K562 (cell line): ENCODE measurements around the gene ANKMY1. TPM values are rescaled to one million over a fixed set of nuclear protein-coding genes. Genes with fewer than 3 reads are reported as not detected.
A peak's percentile ranks its signal among the peaks of the same experiment; 100 is the strongest.

ENCODE experiments used
- RNF2 ChIP-seq: sonication (generic); IDR thresholded peaks from 2 replicates; pipeline ENCODE4 v1.6.1; 2016
- SMARCC2 ChIP-seq: fragments of 450-650 bp; IDR thresholded peaks from 2 replicates; pipeline ENCODE4 v1.6.1; 2017; ENCODE audit warnings: antibody characterized with exemption, moderate library complexity, mild to moderate bottlenecking, low read depth
- SNIP1 ChIP-seq: fragments of 450-650 bp; IDR thresholded peaks from 2 replicates; pipeline ENCODE4 v1.7.1; 2017; ENCODE audit warnings: low read depth, mild to moderate bottlenecking
- SUPT5H ChIP-seq: fragments of 450-650 bp; IDR thresholded peaks from 2 replicates; pipeline ENCODE4 v1.6.1; 2016
- ZBED1 ChIP-seq: IDR thresholded peaks from 2 replicates; pipeline ENCODE4 v1.6.1; 2014
- ZNF347 ChIP-seq: fragments of 450-650 bp; formaldehyde crosslinking; IDR thresholded peaks from 2 replicates; pipeline ENCODE4 v1.4.0; 2020; ENCODE audit warnings: low read depth, mild to moderate bottlenecking, moderate library complexity
- polyA plus RNA-seq, 8 experiments: library from polyadenylated mRNA; depleted of rRNA in 4 of 8; stranded (reverse) in 5 of 8; unstranded in 3 of 8; fragments of >200 nt; fragmentation: Nextera tagmentation in 2 of 8; fragmentation: Illumina TruSeq in 1 of 8; extraction: Ambion mirVana in 2 of 8; extraction: Trizol in 1 of 8; gene quantifications; 2 replicates each; pipeline versions ENCODE4 v1.2.1 to v1.2.3, GENCODE V29; 2011 to 2014; ENCODE audit warnings: inconsistent platforms in 1 of 8, missing spikeins in 1 of 8
- total RNA-seq, 7 experiments: library from RNA; depleted of rRNA in 6 of 7; stranded (reverse); fragments of >200 nt in 6 of 7; fragmentation: Illumina TruSeq in 2 of 7; extraction: Trizol in 2 of 7; gene quantifications; 2 replicates each; pipeline versions ENCODE4 v1.2.1 to v1.2.3, GENCODE V29; 2011 to 2021; ENCODE audit warnings: low replicate concordance in 1 of 7
- TF ChIP-seq, protein P1 (sequence below): fragments of 450-650 bp; IDR thresholded peaks from 2 replicates; pipeline ENCODE4 v1.6.1; 2016; ENCODE audit warnings: mild to moderate bottlenecking
- TF ChIP-seq, protein P2 (sequence below): fragments of 450-650 bp; IDR thresholded peaks from 2 replicates; pipeline ENCODE4 v1.6.1; 2014; ENCODE audit warnings: low read depth, mild to moderate bottlenecking, moderate library complexity, borderline replicate concordance
- TF ChIP-seq, protein P3 (sequence below): fragments of 250-450 bp; sonication (Bioruptor Pico); IDR thresholded peaks from 2 replicates; pipeline ENCODE4 v1.8.0; 2021; ENCODE audit warnings: moderate library complexity, mild to moderate bottlenecking, inconsistent platforms
- TF ChIP-seq, protein P4 (sequence below), 2 experiments: fragments of 450-650 bp; formaldehyde crosslinking in 1 of 2; IDR thresholded peaks; 2 replicates each; pipeline versions ENCODE4 v1.4.0 to v1.6.1; 2014 to 2020; ENCODE audit warnings: mild to moderate bottlenecking in 2 of 2, borderline replicate concordance in 1 of 2, low read depth in 1 of 2

The ANKMY1 gene
- total and polyA plus RNA-seq, 9 of the 15 experiments (the other 6 are each of a cell fraction or from before 2014, with no cell fraction given) = 0.75 to 15.1 (median 11.7) TPM

DNA sequence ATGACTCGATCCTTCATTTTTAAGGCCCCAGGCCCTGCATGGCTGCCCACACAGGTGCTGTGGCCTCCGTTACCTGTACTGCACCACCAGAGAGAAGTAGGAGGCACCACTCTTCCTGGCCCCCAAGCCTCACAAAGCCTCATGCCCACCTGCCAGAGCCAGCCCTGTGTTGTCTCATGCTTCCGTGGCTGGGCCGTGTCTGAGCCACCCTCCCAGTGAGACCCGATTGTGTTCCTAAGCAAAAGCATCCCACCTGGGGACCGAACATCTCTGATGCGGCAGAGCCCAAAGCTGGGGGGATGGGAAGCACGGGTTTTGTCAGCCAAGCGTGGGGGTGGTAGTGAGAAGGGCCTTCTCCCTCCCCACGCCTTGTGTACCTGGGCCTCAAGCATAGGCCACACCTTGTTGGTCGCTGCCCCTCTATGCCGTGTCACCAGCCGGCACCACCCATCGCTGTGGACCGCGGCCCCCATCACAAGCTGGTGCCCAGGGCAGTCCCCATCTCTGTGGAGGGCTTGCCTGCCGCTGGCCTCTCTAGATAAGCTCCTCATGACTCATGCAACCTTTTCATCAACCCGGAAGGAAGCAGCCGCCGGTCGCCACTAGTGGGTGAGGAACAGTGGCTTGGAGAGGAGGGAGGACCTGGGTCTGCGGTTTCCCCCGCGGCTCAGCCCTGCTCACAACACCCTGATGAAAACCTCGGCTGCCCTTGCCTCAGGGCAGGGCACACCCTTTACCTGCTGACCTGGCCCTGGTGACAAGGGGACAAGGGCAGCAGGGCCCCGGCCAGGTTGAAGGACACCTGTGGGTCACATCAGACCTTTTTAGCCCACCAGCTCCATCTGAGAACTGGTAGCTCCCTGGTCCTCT, 7.8 kb upstream of the ANKMY1 start (continued):
- TF ChIP-seq, protein P1, sequence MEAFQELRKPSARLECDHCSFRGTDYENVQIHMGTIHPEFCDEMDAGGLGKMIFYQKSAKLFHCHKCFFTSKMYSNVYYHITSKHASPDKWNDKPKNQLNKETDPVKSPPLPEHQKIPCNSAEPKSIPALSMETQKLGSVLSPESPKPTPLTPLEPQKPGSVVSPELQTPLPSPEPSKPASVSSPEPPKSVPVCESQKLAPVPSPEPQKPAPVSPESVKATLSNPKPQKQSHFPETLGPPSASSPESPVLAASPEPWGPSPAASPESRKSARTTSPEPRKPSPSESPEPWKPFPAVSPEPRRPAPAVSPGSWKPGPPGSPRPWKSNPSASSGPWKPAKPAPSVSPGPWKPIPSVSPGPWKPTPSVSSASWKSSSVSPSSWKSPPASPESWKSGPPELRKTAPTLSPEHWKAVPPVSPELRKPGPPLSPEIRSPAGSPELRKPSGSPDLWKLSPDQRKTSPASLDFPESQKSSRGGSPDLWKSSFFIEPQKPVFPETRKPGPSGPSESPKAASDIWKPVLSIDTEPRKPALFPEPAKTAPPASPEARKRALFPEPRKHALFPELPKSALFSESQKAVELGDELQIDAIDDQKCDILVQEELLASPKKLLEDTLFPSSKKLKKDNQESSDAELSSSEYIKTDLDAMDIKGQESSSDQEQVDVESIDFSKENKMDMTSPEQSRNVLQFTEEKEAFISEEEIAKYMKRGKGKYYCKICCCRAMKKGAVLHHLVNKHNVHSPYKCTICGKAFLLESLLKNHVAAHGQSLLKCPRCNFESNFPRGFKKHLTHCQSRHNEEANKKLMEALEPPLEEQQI = no peak
- TF ChIP-seq ZNF347 (CRISPR knock-in tag) (no peak), SUPT5H (peak; percentile 73), SNIP1 (no peak), RNF2 (peak; percentile 96), ZBED1 (no peak), SMARCC2 (peak; percentile 74; the same call in 1 of the 2 replicates)
- TF ChIP-seq, protein P2, sequence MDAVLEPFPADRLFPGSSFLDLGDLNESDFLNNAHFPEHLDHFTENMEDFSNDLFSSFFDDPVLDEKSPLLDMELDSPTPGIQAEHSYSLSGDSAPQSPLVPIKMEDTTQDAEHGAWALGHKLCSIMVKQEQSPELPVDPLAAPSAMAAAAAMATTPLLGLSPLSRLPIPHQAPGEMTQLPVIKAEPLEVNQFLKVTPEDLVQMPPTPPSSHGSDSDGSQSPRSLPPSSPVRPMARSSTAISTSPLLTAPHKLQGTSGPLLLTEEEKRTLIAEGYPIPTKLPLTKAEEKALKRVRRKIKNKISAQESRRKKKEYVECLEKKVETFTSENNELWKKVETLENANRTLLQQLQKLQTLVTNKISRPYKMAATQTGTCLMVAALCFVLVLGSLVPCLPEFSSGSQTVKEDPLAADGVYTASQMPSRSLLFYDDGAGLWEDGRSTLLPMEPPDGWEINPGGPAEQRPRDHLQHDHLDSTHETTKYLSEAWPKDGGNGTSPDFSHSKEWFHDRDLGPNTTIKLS = 0 out of 2 replicates have a peak, but pooled peaks have one; percentile 42
- TF ChIP-seq, protein P3, sequence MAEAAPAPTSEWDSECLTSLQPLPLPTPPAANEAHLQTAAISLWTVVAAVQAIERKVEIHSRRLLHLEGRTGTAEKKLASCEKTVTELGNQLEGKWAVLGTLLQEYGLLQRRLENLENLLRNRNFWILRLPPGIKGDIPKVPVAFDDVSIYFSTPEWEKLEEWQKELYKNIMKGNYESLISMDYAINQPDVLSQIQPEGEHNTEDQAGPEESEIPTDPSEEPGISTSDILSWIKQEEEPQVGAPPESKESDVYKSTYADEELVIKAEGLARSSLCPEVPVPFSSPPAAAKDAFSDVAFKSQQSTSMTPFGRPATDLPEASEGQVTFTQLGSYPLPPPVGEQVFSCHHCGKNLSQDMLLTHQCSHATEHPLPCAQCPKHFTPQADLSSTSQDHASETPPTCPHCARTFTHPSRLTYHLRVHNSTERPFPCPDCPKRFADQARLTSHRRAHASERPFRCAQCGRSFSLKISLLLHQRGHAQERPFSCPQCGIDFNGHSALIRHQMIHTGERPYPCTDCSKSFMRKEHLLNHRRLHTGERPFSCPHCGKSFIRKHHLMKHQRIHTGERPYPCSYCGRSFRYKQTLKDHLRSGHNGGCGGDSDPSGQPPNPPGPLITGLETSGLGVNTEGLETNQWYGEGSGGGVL (CRISPR knock-in tag) = no peak
- TF ChIP-seq, protein P4, sequence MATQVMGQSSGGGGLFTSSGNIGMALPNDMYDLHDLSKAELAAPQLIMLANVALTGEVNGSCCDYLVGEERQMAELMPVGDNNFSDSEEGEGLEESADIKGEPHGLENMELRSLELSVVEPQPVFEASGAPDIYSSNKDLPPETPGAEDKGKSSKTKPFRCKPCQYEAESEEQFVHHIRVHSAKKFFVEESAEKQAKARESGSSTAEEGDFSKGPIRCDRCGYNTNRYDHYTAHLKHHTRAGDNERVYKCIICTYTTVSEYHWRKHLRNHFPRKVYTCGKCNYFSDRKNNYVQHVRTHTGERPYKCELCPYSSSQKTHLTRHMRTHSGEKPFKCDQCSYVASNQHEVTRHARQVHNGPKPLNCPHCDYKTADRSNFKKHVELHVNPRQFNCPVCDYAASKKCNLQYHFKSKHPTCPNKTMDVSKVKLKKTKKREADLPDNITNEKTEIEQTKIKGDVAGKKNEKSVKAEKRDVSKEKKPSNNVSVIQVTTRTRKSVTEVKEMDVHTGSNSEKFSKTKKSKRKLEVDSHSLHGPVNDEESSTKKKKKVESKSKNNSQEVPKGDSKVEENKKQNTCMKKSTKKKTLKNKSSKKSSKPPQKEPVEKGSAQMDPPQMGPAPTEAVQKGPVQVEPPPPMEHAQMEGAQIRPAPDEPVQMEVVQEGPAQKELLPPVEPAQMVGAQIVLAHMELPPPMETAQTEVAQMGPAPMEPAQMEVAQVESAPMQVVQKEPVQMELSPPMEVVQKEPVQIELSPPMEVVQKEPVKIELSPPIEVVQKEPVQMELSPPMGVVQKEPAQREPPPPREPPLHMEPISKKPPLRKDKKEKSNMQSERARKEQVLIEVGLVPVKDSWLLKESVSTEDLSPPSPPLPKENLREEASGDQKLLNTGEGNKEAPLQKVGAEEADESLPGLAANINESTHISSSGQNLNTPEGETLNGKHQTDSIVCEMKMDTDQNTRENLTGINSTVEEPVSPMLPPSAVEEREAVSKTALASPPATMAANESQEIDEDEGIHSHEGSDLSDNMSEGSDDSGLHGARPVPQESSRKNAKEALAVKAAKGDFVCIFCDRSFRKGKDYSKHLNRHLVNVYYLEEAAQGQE (IDR thresholded peaks at IDR 0.05; ENCODE audit: borderline replicate concordance) = peak; percentile 18; the same call in 1 of the 2 replicates
- TF ChIP-seq, protein P4 (CRISPR knock-in tag; IDR thresholded peaks at IDR 0.05; ENCODE audit: low read depth) = no peak; the same call in 1 of the 2 replicates
